GM19240 (cell line): Measurements from ENCODE around the gene ARHGEF12.

ENCODE experiments used
- DNase-seq: peaks from one replicate; pipeline ENCODE4 v3.0.0; 2011; ENCODE audit warnings: low spot score; ENCODE audit not compliant: insufficient read length

Gene ARHGEF12

DNA sequence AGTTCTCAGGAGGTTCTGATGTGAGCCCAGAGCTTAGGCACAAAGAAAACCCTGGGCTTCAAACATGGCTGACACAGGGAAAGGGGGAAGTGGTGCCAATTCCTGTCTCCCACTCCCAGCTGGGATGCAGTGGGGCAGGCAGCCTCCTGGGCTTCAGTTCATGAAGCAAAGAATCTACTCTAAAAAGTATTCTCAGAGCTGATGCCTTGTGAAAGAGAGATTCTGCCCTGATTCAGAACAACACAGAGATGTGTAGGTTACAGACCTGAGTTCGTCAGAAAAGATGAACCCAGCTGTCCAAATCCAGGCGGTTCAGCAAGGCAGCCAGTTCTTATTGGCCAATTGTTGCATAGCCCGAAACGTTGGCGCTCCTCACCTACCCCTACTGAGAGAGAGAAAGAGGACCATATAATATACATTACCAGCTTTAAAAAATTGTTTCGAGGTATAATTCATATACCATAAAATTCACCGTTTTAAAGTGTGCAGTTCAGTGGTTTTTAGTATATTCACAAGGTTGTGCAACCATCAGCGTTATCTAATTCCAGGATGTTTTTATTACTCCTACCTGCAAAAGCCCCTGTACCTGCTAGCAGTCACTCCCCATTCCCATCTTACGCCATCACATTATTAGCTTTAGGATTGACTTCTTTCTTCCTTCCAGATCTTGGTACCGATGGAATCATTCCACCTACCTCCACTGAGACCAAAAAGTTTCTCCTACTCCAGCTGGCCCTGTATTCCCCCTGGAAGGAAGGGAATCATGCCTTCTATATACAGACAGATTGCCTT is 18.3 kb upstream of the ARHGEF12 start:
- no peak for DNase-seq

DNA sequence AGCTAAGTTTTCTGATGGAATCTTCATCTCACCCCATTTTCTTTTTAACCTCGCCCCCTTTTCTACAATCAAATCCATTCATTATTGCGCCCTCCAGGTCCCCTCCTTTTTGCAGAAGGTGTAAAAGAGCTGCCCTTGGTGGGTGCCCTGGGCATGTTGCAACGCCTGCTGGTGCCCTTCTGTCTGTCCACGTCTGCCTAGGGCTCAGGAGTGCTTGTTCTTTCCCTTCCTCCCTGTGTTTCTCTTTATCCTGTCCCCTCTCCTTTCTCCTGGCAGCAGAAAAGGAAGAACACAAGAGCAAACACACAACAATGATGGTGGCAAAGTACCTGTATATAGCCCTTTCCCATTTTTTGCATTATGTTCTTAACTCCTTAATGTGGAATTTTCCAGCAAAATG is 17.3 kb upstream of the ARHGEF12 start:
- DNase-seq, result no peak

DNA sequence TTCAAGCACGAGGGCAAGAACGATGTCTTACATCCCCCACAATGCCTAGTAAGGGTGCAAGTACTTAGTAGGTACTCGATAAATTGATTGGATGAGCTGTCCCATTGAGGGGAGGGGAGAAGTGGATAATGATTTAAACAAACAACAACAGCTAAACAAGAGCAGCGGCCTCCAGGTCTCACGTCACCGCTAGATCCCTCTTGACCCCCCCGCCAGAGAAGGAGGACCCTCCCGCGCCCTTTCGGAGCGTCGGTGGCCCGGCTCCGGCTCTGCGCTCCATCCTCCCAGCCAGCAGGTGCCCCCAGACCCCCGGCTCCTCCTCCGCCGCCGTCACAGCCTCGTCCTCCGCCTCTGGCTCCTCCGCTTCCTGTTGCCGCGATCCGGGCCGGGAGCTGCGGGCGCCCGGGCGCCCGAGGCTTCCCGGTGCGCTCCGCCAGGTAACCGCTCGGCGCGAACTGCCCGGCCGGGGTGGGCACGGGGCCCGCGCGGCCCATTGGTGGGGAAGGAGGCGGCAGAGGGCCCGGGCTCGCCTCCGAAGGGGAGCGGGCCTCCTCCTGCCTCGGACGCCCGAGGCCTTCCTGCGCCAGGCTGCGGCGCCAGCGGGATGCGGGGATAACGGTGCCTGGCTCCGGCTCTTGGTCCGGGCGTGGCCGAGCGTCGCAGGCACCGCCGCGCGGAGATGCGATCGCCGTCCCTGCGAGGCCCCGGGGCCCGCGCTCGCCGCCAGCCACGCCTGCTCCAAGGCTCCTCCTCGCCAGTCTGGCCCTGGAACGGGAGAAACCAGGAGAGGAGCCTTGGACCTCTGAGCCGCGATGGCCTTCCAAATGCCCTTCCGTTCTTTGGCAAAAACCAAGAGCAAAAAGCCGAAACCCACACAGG is 11.0 kb upstream of the ARHGEF12 start, which contains the start of gene TLCD5:
TSS of gene TLCD5 (plus strand) at position 368 of the 879 bp plus-strand sequence. CDS start 2,143 bp downstream, outside the sequence.
- DNase-seq, result no peak

DNA sequence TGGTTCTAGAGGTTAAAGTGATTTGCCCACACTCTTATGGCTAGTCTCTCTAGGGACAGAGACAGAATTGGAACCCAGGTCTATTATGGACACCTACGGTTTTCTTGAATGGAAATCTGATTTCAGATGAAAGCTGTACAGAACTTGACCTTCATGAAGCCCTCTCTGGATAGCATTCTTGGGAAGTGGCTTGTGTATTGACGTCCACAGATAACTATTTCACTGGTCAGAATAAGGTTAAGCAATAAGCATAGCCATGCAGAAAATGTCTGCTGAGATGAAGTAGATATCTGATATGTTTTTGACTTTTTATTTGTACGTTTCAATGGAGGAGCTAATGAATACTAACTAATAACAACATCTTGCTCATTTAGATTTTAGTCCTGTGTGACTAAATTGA is 10.0 kb upstream of the ARHGEF12 start:
- no peak for DNase-seq

DNA sequence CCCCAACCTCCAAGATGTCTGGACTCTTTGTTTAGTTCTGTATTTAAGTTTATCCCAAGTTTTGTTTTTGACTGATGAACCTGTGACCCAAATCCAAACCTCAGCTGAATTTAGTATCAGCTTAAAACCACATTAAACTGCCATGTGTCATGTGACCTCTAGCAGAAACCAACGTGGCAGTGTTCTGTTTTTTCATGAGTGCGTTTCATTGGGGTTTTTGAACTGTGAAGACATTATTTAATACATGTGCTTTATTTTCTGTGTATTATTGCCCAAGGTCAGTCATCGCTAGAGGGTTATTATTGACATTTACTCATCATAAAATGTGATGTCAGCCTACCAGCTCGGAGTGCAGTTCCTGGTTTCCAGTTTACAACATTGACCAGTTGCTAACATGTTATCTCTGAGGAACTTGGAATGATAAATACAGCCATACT is 9.3 kb upstream of the ARHGEF12 start:
- DNase-seq, result no peak

DNA sequence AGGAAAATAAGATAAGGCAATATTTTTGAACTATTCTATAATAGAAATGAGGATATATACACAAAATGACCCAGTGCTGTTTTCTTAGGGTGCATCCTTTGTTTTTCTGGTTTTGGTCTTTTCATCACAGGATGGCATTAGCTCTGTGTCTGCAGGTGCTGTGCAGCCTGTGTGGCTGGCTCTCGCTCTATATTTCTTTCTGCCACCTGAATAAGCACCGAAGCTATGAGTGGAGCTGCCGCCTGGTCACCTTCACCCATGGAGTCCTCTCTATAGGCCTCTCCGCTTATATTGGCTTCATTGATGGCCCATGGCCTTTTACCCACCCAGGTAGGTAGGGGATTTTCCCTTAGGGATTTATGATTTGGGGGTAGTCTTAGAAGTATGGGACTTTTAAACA is 8.9 kb upstream of the ARHGEF12 start:
- DNase-seq, result no peak

DNA sequence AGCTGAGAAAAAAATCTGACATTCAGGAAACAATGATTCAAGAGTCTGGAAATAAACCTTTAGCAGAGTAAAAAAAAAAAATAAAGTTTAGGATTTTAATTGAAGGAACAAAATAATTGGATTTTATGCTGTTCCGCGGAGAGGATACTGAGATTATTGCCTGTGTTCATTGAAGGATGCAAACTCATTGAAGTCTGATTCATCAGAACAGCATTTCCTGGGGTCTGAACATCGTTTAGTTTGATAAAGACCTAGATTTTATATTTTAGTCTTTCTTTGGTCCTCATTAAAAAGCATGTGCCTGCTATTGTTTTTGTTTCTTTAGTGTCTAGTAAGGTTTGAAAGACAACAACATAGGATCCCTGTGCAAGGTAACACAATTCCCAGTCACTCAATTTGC is 6.7 kb upstream of the ARHGEF12 start:
- no peak for DNase-seq

DNA sequence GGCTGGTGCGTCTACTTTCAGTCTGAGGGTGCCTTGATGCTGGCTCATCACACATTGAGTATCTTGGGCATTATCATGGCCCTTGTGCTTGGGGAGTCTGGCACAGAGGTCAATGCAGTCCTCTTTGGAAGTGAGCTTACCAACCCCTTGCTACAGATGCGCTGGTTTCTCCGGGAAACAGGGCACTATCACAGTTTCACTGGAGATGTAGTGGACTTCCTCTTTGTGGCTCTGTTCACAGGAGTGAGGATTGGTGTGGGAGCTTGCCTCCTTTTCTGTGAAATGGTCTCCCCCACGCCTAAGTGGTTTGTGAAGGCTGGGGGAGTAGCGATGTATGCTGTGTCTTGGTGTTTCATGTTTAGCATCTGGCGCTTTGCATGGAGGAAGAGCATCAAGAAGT is 6.2 kb upstream of the ARHGEF12 start:
- DNase-seq, result no peak

DNA sequence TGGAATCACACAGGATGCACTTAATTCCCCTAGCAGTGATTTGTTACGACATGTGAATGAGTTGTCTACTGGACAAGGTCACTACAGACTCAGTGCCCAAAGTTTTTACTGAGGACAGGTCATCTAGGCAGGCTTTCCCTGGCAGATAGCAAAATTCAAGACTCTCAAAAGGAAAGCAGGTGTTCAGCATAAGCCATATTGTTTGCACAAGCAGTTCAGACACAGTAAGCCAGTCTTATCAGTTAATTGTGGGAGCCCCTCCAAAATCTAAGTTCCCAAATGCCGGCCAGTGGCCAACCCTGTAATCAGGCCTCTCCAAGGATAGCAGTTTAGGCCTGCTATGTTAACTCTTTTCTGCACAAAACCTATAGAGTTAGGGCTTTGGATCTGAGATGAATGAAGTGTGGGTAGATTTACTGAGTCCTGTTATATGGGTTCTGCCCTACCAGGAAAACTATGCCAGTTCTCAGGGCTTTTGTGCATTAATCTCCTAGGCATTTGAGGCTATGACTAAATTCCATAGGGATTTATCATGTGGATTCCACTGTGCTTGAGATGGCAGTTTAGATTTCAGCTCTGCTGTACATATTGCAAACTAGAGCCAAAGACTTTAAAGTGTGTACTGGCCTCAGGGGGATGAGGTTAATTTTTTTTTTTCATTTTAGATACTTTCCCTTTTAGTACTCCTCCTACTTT is 4.8 kb upstream of the ARHGEF12 start:
- no peak for DNase-seq

DNA sequence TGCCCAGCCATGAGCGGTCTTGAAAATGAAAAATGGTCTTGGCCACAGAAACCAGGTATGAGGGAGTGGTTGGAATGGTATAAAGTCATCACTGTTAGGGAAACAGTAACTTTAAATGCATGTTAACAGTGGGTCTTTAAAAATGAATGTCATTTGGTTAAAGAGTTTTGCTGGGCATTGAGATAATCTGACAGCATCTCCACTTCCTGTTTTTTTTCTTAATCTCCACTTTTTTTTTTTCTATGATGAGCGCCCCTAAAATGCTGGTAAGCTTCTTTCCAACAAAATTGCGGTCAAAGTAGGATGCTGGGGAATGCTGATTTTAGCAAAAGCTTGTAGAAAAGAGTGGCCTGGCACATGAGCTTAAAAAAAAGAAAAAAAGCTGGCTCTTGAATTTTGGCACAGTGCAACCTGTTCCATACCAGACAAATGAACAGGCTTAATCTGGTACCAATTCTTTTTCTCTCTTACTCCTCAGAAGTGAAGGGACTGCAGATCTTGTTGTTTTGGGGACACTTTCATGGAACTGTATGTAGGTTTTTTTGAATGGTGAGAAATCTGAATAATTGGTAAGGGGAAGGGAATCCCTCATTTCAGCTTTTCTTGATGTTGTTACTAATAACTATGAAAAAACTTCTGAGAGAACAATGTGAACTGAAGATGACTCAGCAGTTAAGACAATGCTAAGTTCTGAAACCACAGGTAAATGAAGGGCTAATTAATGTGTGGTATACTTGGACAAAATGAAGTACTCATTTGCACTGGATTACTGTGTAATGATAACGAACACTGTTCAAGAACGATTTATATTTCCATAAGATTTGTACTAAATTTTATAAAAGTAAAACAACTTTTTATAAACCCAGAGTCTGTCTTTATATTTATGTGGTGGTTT is 3.1 kb upstream of the ARHGEF12 start:
- no peak for DNase-seq

DNA sequence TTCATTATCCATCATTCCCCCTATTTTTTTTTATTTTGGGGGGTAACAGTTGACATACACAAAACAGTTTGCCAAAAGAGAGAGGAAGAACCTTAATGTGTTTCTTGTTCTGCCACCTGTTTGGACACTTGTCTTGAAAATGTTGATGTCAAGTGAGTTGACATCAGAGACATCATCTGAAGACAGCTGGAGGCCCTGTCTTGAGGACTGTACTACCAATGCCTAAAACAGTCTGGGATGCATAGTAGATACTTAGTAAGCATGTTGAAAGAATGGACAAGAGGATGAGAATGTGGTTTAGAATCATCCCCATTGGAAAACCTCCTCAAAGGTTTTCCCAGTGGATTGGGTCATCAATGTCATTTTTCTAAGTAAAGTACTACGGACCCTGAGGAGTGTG is 2.4 kb upstream of the ARHGEF12 start:
- no peak for DNase-seq

DNA sequence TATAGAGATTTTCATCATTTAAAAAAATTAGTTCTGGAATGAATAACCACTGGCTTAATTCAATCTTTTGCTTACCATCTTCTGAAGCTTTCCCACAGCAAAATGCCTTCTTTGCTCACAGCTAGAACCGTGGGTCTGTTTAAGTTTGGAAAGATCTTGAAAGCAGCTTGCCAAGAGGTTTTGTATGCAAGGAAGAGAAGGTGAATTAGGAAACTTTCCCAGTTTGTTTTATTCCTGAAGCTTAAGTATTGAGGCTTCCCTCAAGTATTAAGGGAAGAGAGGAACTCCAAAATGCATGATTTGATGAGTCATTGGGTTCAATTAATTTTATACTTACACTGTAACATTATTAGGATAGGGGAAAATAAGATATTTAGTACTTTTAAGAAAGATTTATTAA is 1.9 kb upstream of the ARHGEF12 start:
- DNase-seq, result no peak

DNA sequence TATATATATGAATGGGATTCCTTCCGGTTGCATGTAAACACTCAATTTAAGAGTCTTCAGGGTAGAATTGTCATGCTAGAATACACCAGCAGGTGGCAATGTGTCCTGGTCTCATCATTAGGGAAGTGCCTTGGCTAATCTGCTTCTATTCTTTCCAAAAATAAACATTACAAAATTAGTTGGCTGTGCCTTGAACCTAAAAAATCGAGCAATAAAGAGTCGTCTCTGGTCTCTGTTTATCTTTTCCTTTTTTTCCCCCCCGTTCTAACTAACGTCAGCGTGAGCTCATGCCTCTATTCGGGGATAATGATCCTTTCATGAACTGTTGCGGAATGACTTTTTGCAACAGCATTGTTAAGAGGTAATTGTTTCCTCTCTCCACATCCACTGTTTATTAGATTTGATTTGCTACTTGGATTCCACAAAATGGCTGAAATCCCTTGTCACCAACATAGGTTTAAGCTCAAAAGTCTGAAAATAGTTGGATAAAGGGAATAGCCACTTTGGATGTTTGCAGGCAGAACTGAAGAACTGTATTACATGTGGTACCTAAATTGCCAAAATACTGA is 1.2 kb upstream of the ARHGEF12 start:
- DNase-seq, result no peak

DNA sequence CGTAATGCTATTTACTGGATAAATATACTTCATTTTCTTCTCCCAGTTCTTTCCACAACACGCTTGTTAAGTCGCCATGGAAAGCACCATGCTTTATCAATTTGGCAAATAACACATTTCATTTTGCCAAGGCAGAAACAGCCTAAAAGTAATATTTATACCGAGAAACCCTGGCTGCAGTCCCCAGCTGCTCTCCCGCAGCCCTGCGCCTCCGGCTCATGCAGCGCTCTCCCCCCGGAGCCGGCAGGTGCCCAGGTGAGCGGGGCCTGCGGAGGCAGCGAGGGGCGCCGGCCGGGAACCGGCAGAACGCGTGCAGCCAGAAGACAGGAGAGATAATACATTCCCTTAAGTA is 681 bp upstream of the ARHGEF12 start:
- peak; percentile 40 for DNase-seq

DNA sequence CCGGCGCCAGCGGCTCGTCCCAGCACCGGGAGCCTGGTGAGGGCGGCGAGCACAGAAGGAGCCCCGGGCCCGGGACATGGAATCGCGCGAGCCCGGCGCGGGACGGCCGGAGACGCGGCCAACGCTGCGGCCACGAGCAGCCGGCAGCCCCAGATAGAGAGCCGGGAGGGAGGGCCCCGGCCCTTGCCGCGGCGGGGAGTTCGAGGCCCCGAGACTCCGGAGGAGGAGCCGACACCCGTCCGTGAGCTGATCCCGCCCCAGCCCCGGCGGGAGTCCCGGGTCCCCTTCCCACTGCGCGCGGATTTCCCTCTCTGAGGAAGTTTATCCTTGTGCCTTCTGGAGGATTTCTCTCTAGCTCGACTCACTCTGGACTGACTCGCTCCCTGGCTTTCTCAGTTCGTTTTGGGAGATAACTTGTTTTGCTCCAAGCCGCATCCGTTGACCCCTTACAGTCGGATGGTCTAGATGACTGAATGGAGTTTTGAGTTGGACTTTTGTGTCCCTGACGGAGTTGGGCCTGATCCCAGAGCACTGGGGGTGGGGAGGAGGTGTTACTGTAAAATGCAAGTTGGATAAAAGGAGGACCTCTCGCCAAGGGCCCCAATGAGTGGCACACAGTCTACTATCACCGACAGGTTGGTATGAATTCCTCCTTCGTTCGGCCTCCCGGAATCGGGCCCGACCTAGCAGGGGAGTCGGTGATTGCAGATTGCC is 585 bp downstream of the ARHGEF12 start:
- no peak for DNase-seq

DNA sequence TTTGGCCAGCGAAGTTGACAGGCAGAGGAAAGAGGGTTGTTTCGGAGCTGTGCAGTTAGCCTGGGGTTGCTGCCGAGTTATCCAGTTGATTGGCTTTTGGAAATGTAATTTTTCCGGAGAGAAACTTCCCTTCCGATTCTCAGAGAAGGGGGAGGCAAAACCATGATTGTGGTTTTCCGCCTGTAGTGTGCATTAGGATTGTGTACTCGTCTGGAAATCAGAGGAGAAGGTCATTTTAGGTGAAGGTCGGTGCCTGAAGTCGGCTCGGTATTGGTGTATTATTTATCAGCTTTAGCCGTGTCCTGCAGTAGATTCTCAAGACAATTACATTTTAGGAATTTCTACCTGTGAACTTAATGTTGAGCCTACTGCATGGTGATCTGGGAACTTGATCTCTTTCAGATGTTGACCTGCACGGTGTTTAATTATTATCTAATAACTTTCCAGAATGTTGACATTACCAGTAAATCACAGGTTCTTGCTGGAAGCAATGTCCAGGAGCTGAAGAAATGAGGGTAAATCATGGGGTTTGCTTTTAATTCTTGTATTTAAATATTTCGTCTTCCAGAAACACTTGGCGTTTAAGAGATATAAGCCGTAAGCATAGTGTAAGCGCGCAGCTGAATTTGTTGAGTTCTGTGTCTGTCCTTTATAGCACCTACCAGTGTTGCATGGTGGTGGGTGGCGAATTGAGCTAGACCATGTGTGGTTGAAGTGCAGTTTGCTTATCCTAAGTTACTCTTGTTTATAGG is 1.3 kb downstream of the ARHGEF12 start:
- no peak for DNase-seq

DNA sequence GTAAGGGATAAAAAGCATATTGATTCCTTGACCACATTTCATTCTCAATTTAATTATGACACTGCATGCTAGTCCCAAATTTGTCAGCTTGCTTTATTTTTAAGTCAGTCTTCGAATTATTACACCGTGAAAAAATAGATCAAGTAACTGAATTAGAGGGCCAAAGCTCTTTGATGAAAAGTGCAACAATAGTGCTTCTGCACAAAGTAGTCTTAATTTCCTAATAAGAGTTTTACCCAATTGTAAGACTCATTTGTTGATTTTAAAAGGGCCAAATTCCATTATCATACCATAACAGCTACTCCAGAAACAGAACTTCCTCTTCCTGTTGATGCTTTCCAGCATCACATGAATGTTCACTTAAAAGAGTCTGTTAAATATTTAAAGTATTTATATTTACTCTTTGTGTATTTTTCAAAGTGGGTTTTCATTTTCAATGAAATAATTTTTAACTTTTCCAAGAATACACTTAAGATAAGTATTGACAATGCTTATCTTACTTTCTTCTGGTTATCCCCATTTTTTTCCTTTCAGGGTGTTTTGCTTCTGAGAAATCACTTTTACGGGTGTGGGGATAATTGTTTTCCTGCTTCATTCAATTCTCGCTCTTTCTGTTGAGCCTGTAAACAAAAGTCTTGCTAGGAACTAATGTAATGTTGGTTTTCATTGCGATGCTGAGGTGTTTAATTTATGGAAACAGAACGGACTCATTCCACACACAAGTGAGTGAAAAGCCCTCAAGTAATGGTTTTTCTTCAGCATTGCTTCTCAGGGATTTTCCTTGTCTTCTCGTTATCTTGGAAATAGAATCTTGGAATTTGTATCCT is 2.1 kb downstream of the ARHGEF12 start:
- no peak for DNase-seq

DNA sequence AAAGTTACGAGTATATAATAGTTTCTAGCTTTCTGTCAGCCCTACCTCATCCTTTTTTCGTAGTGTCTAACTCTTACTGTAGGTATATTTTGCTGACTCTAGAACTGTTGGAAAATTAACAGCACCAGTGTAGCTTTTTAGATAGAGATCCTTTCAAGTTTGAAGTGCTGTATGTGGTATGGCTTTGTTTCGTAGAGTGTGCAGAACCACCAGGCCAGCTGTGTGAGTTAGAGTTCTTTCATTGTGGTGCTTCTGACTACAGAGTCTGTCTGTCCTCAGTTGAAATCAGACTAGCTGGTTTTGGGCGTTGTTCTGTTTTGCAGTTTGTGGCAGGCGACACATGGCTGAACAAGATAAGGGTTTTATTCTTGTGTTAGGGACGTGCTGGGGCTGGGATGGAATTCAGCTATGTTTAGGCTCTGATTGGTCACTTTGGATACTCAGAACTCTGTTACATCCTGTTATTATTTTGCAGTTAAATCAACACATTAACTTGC is 3.2 kb downstream of the ARHGEF12 start:
- DNase-seq, result no peak
